Activated T-helper 17 cell treated with anti-CD3 and anti-CD28 coated beads, Interleukin-2, amount 50 U/mL, for 72 hours (primary cell): ENCODE data around the gene CAPG. TPM values are rescaled to one million over a fixed set of nuclear protein-coding genes. Genes with fewer than 3 reads are reported as not detected.
"Not testable (repeated sequence)": the region's sequence is repeated elsewhere in the genome, so short reads cannot be mapped to it uniquely, and the experiment has no call there.

Experiments used
- ATAC-seq: fragments of 150-1000 bp; cut with Tn5 transposase; replicated peaks from 2 replicates; pipeline ENCODE4 v1.10.0; 2021; ENCODE audit warnings: mild to moderate bottlenecking, moderate library complexity
- H3K27ac Mint-ChIP-seq: one replicate; pipeline ENCODE4 v1.8.0; 2022; ENCODE audit warnings: mixed read lengths
- H3K27me3 Mint-ChIP-seq: one replicate; pipeline ENCODE4 v1.8.0; 2022; ENCODE audit warnings: mixed read lengths
- H3K36me3 Mint-ChIP-seq: one replicate; pipeline ENCODE4 v1.8.0; 2022; ENCODE audit warnings: low read depth, mild to moderate bottlenecking, mixed read lengths
- H3K4me1 Mint-ChIP-seq: one replicate; pipeline ENCODE4 v1.8.0; 2022; ENCODE audit warnings: mixed read lengths
- H3K4me3 Mint-ChIP-seq: one replicate; pipeline ENCODE4 v1.8.0; 2022; ENCODE audit warnings: mild to moderate bottlenecking, mixed read lengths
- H3K9me3 Mint-ChIP-seq: one replicate; pipeline ENCODE4 v1.8.0; 2022; ENCODE audit warnings: mixed read lengths
- total RNA-seq, 2 donors: library from RNA; stranded (reverse); gene quantifications; one replicate each; pipeline ENCODE4 v1.2.3, GENCODE V29; 2022

The CAPG gene
- total RNA-seq, 2 donors from 2014 or later, result 27.8 to 46.2 TPM

GRCh38 chr2:85445316-85446295 lies 35.4 kb upstream of the CAPG start:
- H3K9me3 Mint-ChIP-seq, result no peaks in the 10 kb centered on the region
- H3K4me3 Mint-ChIP-seq, result no peak overlapping the region
- ATAC-seq, result no peak
- H3K27me3 Mint-ChIP-seq, result no peaks in the 10 kb centered on the region
- no peaks in the 10 kb centered on the region for H3K36me3 Mint-ChIP-seq
- no peaks in the 10 kb centered on the region for H3K4me1 Mint-ChIP-seq
- no peak overlapping the region for H3K27ac Mint-ChIP-seq

- Mint-ChIP-seq H3K9me3 (no peaks in the 10 kb centered on the region), H3K36me3 (no peaks in the 10 kb centered on the region), H3K27me3 (no peaks in the 10 kb centered on the region), H3K27ac (peak overlapping the region; percentile 38), H3K4me3 (no peak overlapping the region), H3K4me1 (peaks cover 3% of the 10 kb centered on the region)
- no peak for ATAC-seq
These were observed 34.5 kb upstream of the CAPG start for GRCh38 chr2:85444629-85445172.

GRCh38 chr2:85441864-85442263 lies 31.7 kb upstream of the CAPG start:
- Mint-ChIP-seq H3K27me3 (no peaks in the 10 kb centered on the region), H3K4me1 (peaks cover 8% of the 10 kb centered on the region), H3K27ac (no peak overlapping the region), H3K9me3 (no peaks in the 10 kb centered on the region), H3K4me3 (no peak overlapping the region), H3K36me3 (no peaks in the 10 kb centered on the region)
- no peak for ATAC-seq

GRCh38 chr2:85440729-85441128 lies 30.6 kb upstream of the CAPG start:
- Mint-ChIP-seq H3K36me3 (no peaks in the 10 kb centered on the region), H3K27me3 (no peaks in the 10 kb centered on the region), H3K4me1 (peaks cover 8% of the 10 kb centered on the region), H3K9me3 (no peaks in the 10 kb centered on the region), H3K4me3 (no peak overlapping the region), H3K27ac (no peak overlapping the region)
- no peak for ATAC-seq

- ATAC-seq, result peak; percentile 55
- Mint-ChIP-seq H3K27me3 (no peaks in the 10 kb centered on the region), H3K36me3 (no peaks in the 10 kb centered on the region), H3K27ac (peak overlapping the region; percentile 81), H3K9me3 (no peaks in the 10 kb centered on the region), H3K4me3 (peak overlapping the region; percentile 81), H3K4me1 (peaks cover 8% of the 10 kb centered on the region)
These were observed 29.8 kb upstream of the CAPG start for GRCh38 chr2:85439986-85440385.

- H3K36me3 Mint-ChIP-seq, H3K9me3 Mint-ChIP-seq, H3K27me3 Mint-ChIP-seq, ATAC-seq, H3K4me1 Mint-ChIP-seq: not testable (repeated sequence)
- Mint-ChIP-seq H3K4me3 (peak overlapping the region; percentile 81), H3K27ac (peak overlapping the region; percentile 91)
These were observed 29.4 kb upstream of the CAPG start for GRCh38 chr2:85439569-85439968.

GRCh38 chr2:85439025-85439472 lies 28.9 kb upstream of the CAPG start:
- H3K4me3 Mint-ChIP-seq, result peak overlapping the region; percentile 81
- ATAC-seq, result no peak

GRCh38 chr2:85438201-85439024 lies 28.2 kb upstream of the CAPG start:
- peak; percentile 4 for ATAC-seq

More at GRCh38 chr2:85439025-85439472, 28.9 kb upstream of the CAPG start:
- H3K36me3 Mint-ChIP-seq, result no peaks in the 10 kb centered on the region
- peak overlapping the region; percentile 91 for H3K27ac Mint-ChIP-seq
- H3K27me3 Mint-ChIP-seq, result no peaks in the 10 kb centered on the region
- H3K4me1 Mint-ChIP-seq, result peaks cover 8% of the 10 kb centered on the region
- H3K9me3 Mint-ChIP-seq, result no peaks in the 10 kb centered on the region

GRCh38 chr2:85437488-85438200 lies 27.5 kb upstream of the CAPG start:
- ATAC-seq, result peak; percentile 89
- no peaks in the 10 kb centered on the region for H3K36me3 Mint-ChIP-seq
- no peaks in the 10 kb centered on the region for H3K27me3 Mint-ChIP-seq

More at GRCh38 chr2:85438201-85439024, 28.2 kb upstream of the CAPG start:
- Mint-ChIP-seq H3K9me3 (no peaks in the 10 kb centered on the region), H3K4me1 (peaks cover 8% of the 10 kb centered on the region), H3K27me3 (no peaks in the 10 kb centered on the region), H3K4me3 (peak overlapping the region; percentile 81), H3K27ac (peak overlapping the region; percentile 91), H3K36me3 (no peaks in the 10 kb centered on the region)

GRCh38 chr2:85436836-85437487 lies 26.8 kb upstream of the CAPG start:
- no peaks in the 10 kb centered on the region for H3K36me3 Mint-ChIP-seq
- peak overlapping the region; percentile 81 for H3K4me3 Mint-ChIP-seq

More at GRCh38 chr2:85437488-85438200, 27.5 kb upstream of the CAPG start:
- Mint-ChIP-seq H3K9me3 (no peaks in the 10 kb centered on the region), H3K27ac (peak overlapping the region; percentile 97), H3K4me3 (peak overlapping the region; percentile 81), H3K4me1 (peaks cover 8% of the 10 kb centered on the region)

GRCh38 chr2:85435981-85436835 lies 26.0 kb upstream of the CAPG start:
- Mint-ChIP-seq H3K4me3 (peak overlapping the region; percentile 81), H3K27ac (peak overlapping the region; percentile 97), H3K36me3 (no peaks in the 10 kb centered on the region), H3K4me1 (peaks cover 8% of the 10 kb centered on the region), H3K27me3 (no peaks in the 10 kb centered on the region), H3K9me3 (no peaks in the 10 kb centered on the region)
- no peak for ATAC-seq

More at GRCh38 chr2:85436836-85437487, 26.8 kb upstream of the CAPG start:
- Mint-ChIP-seq H3K27ac (peak overlapping the region; percentile 97), H3K27me3 (no peaks in the 10 kb centered on the region), H3K4me1 (peaks cover 8% of the 10 kb centered on the region), H3K9me3 (no peaks in the 10 kb centered on the region)
- ATAC-seq, result no peak

- H3K27me3 Mint-ChIP-seq, result no peaks in the 10 kb centered on the region
- no peak overlapping the region for H3K4me3 Mint-ChIP-seq
- no peak overlapping the region for H3K27ac Mint-ChIP-seq
- H3K4me1 Mint-ChIP-seq, result peaks cover 8% of the 10 kb centered on the region
- ATAC-seq, result no peak
- no peaks in the 10 kb centered on the region for H3K9me3 Mint-ChIP-seq
- no peaks in the 10 kb centered on the region for H3K36me3 Mint-ChIP-seq
These were observed 25.2 kb upstream of the CAPG start for GRCh38 chr2:85435220-85435958.
